IMR-90 (cell line): ENCODE data around the gene CD80. TPM values are rescaled to one million over a fixed set of nuclear protein-coding genes. Genes with fewer than 3 reads are reported as not detected.

ENCODE experiments used
- ATAC-seq: fragments of 200-7000 bp; cut with Tn5 transposase; 2 replicates; pipeline ENCODE4 v1.9.1; 2020; ENCODE audit warnings: low read depth, mild to moderate bottlenecking, moderate library complexity
- BruUV-seq: library from RNA; stranded (reverse); fragments of 400-500 nt; replicated peaks from 2 replicates; lab custom pipeline; 2021; lab: Mats Ljungman, UMichigan
- CTCF ChIA-PET: fragments of 300-600 bp; formaldehyde crosslinking; extraction: SDS; loops from one replicate; lab custom pipeline; 2021; ENCODE audit warnings: antibody characterized with exemption; lab: Yijun Ruan, JAX
- POLR2A ChIA-PET: fragments of 300-600 bp; sonication (Branson Sonifier 250); formaldehyde crosslinking; loops from one replicate; lab custom pipeline; 2022; ENCODE audit warnings: antibody characterized with exemption; ENCODE audit not compliant: unreplicated experiment; lab: Charles Lee
- DNase-seq: peaks from one replicate; pipeline ENCODE4 v3.0.0; 2013
- H2AFZ ChIP-seq: replicated peaks from 2 replicates; pipeline ENCODE3; 2013; ENCODE audit warnings: low read length, mild to moderate bottlenecking; ENCODE audit not compliant: poor library complexity
- H2AK5ac ChIP-seq: 2 replicates; pipeline ENCODE4 v1.6.1; 2013; ENCODE audit warnings: low read depth, low read length, inconsistent platforms
- H2AK9ac ChIP-seq: replicated peaks from 2 replicates; pipeline ENCODE3; 2013; ENCODE audit warnings: mild to moderate bottlenecking, low read depth, low read length, moderate library complexity; ENCODE audit not compliant: poor library complexity
- H2BK120ac ChIP-seq: 2 replicates; pipeline ENCODE4 v1.6.1; 2013; ENCODE audit warnings: low read depth, low read length, inconsistent platforms
- H2BK15ac ChIP-seq: 3 replicates; pipeline ENCODE4 v1.6.1; 2013; ENCODE audit warnings: low read depth, low read length, inconsistent platforms
- H2BK20ac ChIP-seq: 2 replicates; pipeline ENCODE4 v1.6.1; 2013; ENCODE audit warnings: low read depth, mild to moderate bottlenecking, inconsistent platforms, low read length, moderate library complexity
- H2BK5ac ChIP-seq: 2 replicates; pipeline ENCODE4 v1.6.1; 2013; ENCODE audit warnings: mild to moderate bottlenecking, low read depth, low read length, inconsistent platforms; ENCODE audit not compliant: poor library complexity, severe bottlenecking
- H3K14ac ChIP-seq: replicated peaks from 2 replicates; pipeline ENCODE4 v1.6.1; 2013; ENCODE audit warnings: low read depth, low read length, inconsistent platforms
- H3K18ac ChIP-seq: 2 replicates; pipeline ENCODE4 v1.6.1; 2013; ENCODE audit warnings: low read depth, low read length, control low read depth
- H3K23ac ChIP-seq: 2 replicates; pipeline ENCODE4 v1.6.1; 2013; ENCODE audit warnings: low read depth, low read length, inconsistent platforms
- H3K27ac ChIP-seq: 2 replicates; pipeline ENCODE4 v1.5.1; 2013; ENCODE audit warnings: mild to moderate bottlenecking, control low read depth, low read length; ENCODE audit not compliant: insufficient read depth
- H3K27me3 ChIP-seq: 2 replicates; pipeline ENCODE4 v1.6.1; 2013; ENCODE audit warnings: low read length; ENCODE audit not compliant: control insufficient read depth, insufficient read depth
- H3K36me3 ChIP-seq: 2 replicates; pipeline ENCODE4 v1.6.1; 2013; ENCODE audit warnings: low read length, mixed read lengths; ENCODE audit not compliant: control insufficient read depth, insufficient read depth
- H3K4ac ChIP-seq: 2 replicates; pipeline ENCODE4 v1.6.1; 2013; ENCODE audit warnings: low read depth, low read length, inconsistent platforms
- H3K4me1 ChIP-seq: 2 replicates; pipeline ENCODE4 v1.6.1; 2013; ENCODE audit warnings: low read length, mixed read lengths; ENCODE audit not compliant: control insufficient read depth, insufficient read depth
- H3K4me2 ChIP-seq: 2 replicates; pipeline ENCODE4 v1.6.1; 2013; ENCODE audit warnings: low read depth, mild to moderate bottlenecking, control low read depth, low read length, moderate library complexity
- H3K4me3 ChIP-seq: 2 replicates; pipeline ENCODE4 v1.5.1; 2013; ENCODE audit warnings: low read depth, mild to moderate bottlenecking, control low read depth, low read length, moderate library complexity; ENCODE audit not compliant: insufficient read depth
- H3K56ac ChIP-seq: 2 replicates; pipeline ENCODE4 v1.6.1; 2013; ENCODE audit warnings: low read length, inconsistent platforms; ENCODE audit not compliant: insufficient read depth; ENCODE audit errors: extremely low read depth
- H3K79me1 ChIP-seq, 2 experiments: 2 replicates each; pipeline ENCODE4 v1.6.1; 2013; ENCODE audit warnings: low read length in 2 of 2, inconsistent platforms in 1 of 2, low read depth in 1 of 2
- H3K9ac ChIP-seq: 2 replicates; pipeline ENCODE4 v1.6.1; 2013; ENCODE audit warnings: low read depth, low read length, control low read depth
- H3K9me1 ChIP-seq: 2 replicates; pipeline ENCODE4 v1.6.1; 2013; ENCODE audit warnings: low read length, inconsistent platforms; ENCODE audit not compliant: insufficient read depth
- H3K9me3 ChIP-seq: 2 replicates; pipeline ENCODE4 v1.6.1; 2013; ENCODE audit warnings: low read length; ENCODE audit not compliant: control insufficient read depth, insufficient read depth
- H4K20me1 ChIP-seq: 2 replicates; pipeline ENCODE4 v1.6.1; 2013; ENCODE audit warnings: low read length, inconsistent platforms; ENCODE audit not compliant: insufficient read depth
- H4K5ac ChIP-seq: 2 replicates; pipeline ENCODE4 v1.6.1; 2013; ENCODE audit warnings: mild to moderate bottlenecking, low read depth, low read length, control low read depth
- H4K8ac ChIP-seq, 2 experiments: 2 replicates each; pipeline ENCODE4 v1.6.1; 2013; ENCODE audit warnings: low read depth in 2 of 2, low read length in 2 of 2, control low read depth in 1 of 2, inconsistent platforms in 1 of 2
- H4K91ac ChIP-seq: 2 replicates; pipeline ENCODE4 v1.6.1; 2013; ENCODE audit warnings: low read depth, low read length, inconsistent platforms; ENCODE audit not compliant: insufficient read depth
- BHLHE40 ChIP-seq: fragments of 150-350 bp; IDR thresholded peaks from 2 replicates; pipeline ENCODE4 v1.6.1; 2016; ENCODE audit warnings: mild to moderate bottlenecking, low read depth, low read length
- CHD1 ChIP-seq: IDR thresholded peaks from 2 replicates; pipeline ENCODE4 v1.6.1; 2012; ENCODE audit warnings: low read depth, low read length, improper control_type of control experiment
- FOS ChIP-seq: fragments of 150-350 bp; IDR thresholded peaks from 2 replicates; pipeline ENCODE4 v1.6.1; 2016; ENCODE audit warnings: low read depth, low read length
- MAFK ChIP-seq: IDR thresholded peaks from 2 replicates; pipeline ENCODE4 v1.6.1; 2012; ENCODE audit warnings: low read depth, low read length, improper control_type of control experiment
- MXI1 ChIP-seq: IDR thresholded peaks from 2 replicates; pipeline ENCODE4 v1.6.1; 2012; ENCODE audit warnings: low read depth, mild to moderate bottlenecking, low read length, moderate library complexity, borderline replicate concordance
- POLR2A ChIP-seq: IDR thresholded peaks from 2 replicates; pipeline ENCODE4 v1.6.1; 2012; ENCODE audit warnings: mild to moderate bottlenecking, low read depth, low read length
- RAD21 ChIP-seq: IDR thresholded peaks from 2 replicates; pipeline ENCODE4 v1.6.1; 2012; ENCODE audit warnings: low read length, improper control_type of control experiment
- RCOR1 ChIP-seq: IDR thresholded peaks from 2 replicates; pipeline ENCODE4 v1.6.1; 2012; ENCODE audit warnings: mild to moderate bottlenecking, low read length, improper control_type of control experiment; ENCODE audit not compliant: insufficient replicate concordance
- RFX5 ChIP-seq: IDR thresholded peaks from 2 replicates; pipeline ENCODE4 v1.8.0; 2012; ENCODE audit warnings: low read depth, mild to moderate bottlenecking, low read length, moderate library complexity
- WGBS, 2 experiments: methylation state at CpG; one replicate each; pipeline versions ENCODE4 v1.1.5 to v1.1.7; 2013; ENCODE audit warnings: missing lambda C conversion rate in 2 of 2; ENCODE audit not compliant: insufficient read length in 1 of 2; ENCODE audit errors: extremely low coverage in 2 of 2; 5-methylcytosine and 5-hydroxymethylcytosine counted together
- dilution Hi-C: fragments of 300-500 bp; cut with HindIII; formaldehyde crosslinking; loops from one replicate; pipeline ENCODE4 v1.14.3; 2018; ENCODE audit warnings: low sequenced_read_pairs; ENCODE audit not compliant: unreplicated experiment
- in situ Hi-C: fragments of 300-500 bp; cut with MboI; formaldehyde crosslinking; loops from 3 replicates; pipeline ENCODE4 v1.14.3; 2019; ENCODE audit warnings: low sequenced_read_pairs, inconsistent platforms, mixed read lengths
- intact Hi-C: fragments of 100-400 bp; cut with micrococcal nuclease; formaldehyde crosslinking; loops from 2 replicates; pipeline ENCODE4 v1.10.0; 2022
- polyA plus RNA-seq, 3 experiments: library from polyadenylated mRNA; depleted of rRNA; stranded (reverse); fragments of >200 nt; gene quantifications; 2 replicates each; pipeline ENCODE4 v1.2.3, GENCODE V29; 2012; ENCODE audit warnings: low replicate concordance in 1 of 3
- total RNA-seq: library from RNA; depleted of rRNA; stranded (reverse); fragments of >200 nt; gene quantifications from 2 replicates; pipeline ENCODE4 v1.2.3, GENCODE V29; 2012
- TF ChIP-seq, protein P1 (sequence below): conservative IDR thresholded peaks from 2 replicates; pipeline ENCODE4 v1.5.1; 2012; ENCODE audit warnings: mild to moderate bottlenecking, low read depth, low read length, improper control_type of control experiment
- TF ChIP-seq, protein P2 (sequence below): fragments of 150-350 bp; IDR thresholded peaks from 2 replicates; pipeline ENCODE4 v1.6.1; 2017; ENCODE audit warnings: mild to moderate bottlenecking, antibody characterized with exemption, low read length, low read depth
- TF ChIP-seq, protein P3 (sequence below): fragments of 150-350 bp; IDR thresholded peaks from 2 replicates; pipeline ENCODE4 v1.6.1; 2016; ENCODE audit warnings: low read depth, mild to moderate bottlenecking, low read length, moderate library complexity, borderline replicate concordance

Gene CD80
- total and polyA plus RNA-seq, 2 of the 4 experiments (the other 2 are of a cell fraction): not detected

DNA sequence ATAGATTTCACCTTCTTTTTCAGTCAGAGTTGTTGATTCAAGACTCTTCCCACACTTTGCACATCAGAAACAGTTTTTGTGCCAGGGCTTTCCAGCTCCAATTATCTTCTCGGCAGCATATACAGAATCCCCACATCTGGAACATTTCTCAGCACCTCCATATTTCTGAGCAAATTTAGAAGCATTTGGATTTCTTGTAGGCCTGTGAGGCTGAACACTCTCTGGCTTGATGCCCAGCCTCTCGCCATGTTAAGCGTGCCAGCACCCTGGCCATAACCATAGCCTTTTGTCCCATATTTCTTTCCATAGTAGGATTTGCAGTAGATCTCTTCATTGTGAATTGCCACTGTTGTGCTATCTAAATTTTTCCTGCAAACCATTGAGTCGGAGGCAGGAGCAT is 28.3 kb downstream of the CD80 start:
- H3K4ac ChIP-seq: no peak overlapping the region
- no peak overlapping the region for H2AK9ac ChIP-seq
- no peak overlapping the region for H4K5ac ChIP-seq
- H3K4me3 ChIP-seq: no peak overlapping the region
- no peak for TF ChIP-seq FOS
- TF ChIP-seq, protein P1, sequence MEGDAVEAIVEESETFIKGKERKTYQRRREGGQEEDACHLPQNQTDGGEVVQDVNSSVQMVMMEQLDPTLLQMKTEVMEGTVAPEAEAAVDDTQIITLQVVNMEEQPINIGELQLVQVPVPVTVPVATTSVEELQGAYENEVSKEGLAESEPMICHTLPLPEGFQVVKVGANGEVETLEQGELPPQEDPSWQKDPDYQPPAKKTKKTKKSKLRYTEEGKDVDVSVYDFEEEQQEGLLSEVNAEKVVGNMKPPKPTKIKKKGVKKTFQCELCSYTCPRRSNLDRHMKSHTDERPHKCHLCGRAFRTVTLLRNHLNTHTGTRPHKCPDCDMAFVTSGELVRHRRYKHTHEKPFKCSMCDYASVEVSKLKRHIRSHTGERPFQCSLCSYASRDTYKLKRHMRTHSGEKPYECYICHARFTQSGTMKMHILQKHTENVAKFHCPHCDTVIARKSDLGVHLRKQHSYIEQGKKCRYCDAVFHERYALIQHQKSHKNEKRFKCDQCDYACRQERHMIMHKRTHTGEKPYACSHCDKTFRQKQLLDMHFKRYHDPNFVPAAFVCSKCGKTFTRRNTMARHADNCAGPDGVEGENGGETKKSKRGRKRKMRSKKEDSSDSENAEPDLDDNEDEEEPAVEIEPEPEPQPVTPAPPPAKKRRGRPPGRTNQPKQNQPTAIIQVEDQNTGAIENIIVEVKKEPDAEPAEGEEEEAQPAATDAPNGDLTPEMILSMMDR: no peak
- TF ChIP-seq CHD1: no peak
- no peak for TF ChIP-seq RCOR1
- TF ChIP-seq, protein P2, sequence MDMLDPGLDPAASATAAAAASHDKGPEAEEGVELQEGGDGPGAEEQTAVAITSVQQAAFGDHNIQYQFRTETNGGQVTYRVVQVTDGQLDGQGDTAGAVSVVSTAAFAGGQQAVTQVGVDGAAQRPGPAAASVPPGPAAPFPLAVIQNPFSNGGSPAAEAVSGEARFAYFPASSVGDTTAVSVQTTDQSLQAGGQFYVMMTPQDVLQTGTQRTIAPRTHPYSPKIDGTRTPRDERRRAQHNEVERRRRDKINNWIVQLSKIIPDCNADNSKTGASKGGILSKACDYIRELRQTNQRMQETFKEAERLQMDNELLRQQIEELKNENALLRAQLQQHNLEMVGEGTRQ: no peak
- TF ChIP-seq RFX5: no peak
- TF ChIP-seq POLR2A: no peak
- TF ChIP-seq RAD21: no peak
- TF ChIP-seq, protein P3, sequence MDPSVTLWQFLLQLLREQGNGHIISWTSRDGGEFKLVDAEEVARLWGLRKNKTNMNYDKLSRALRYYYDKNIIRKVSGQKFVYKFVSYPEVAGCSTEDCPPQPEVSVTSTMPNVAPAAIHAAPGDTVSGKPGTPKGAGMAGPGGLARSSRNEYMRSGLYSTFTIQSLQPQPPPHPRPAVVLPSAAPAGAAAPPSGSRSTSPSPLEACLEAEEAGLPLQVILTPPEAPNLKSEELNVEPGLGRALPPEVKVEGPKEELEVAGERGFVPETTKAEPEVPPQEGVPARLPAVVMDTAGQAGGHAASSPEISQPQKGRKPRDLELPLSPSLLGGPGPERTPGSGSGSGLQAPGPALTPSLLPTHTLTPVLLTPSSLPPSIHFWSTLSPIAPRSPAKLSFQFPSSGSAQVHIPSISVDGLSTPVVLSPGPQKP: no peak
- TF ChIP-seq MXI1: no peak
- TF ChIP-seq MAFK: no peak
- TF ChIP-seq BHLHE40: no peak
- no peak overlapping the region for H3K27ac ChIP-seq
- no peak overlapping the region for H2AK5ac ChIP-seq
- no peak overlapping the region for H2BK20ac ChIP-seq
- H3K23ac ChIP-seq: no peak overlapping the region
- H3K27me3 ChIP-seq: no peaks in the 10 kb centered on the region
- H3K14ac ChIP-seq: no peak overlapping the region
- ATAC-seq (no peak), DNase-seq (no peak)
- H4K20me1 ChIP-seq: no peaks in the 10 kb centered on the region
- H3K18ac ChIP-seq: no peak overlapping the region
- H3K9ac ChIP-seq: no peak overlapping the region
- in situ Hi-C loops: no loop called here
- no peak overlapping the region for H2BK5ac ChIP-seq
- POLR2A ChIA-PET: no interaction called here
- no peak overlapping the region for H4K91ac ChIP-seq
- no peak overlapping the region for H2BK120ac ChIP-seq
- no TSS peak for BruUV-seq
- no peak overlapping the region for H2BK15ac ChIP-seq
- H3K9me3 ChIP-seq: no peaks in the 10 kb centered on the region
- H3K9me1 ChIP-seq: no peaks in the 10 kb centered on the region
- dilution Hi-C loops: no loop called here
- no peaks in the 10 kb centered on the region for H3K36me3 ChIP-seq
- H3K4me1 ChIP-seq: peaks cover 4% of the 10 kb centered on the region
- H3K56ac ChIP-seq: no peak overlapping the region
- CTCF ChIA-PET: no interaction called here
- WGBS, 2 experiments: no CpG with 5 or more reads among the region's 4 CpGs
- no peak overlapping the region for H3K4me2 ChIP-seq
- no peak overlapping the region for H2AFZ ChIP-seq
- no peaks in the 10 kb centered on the region for H3K79me1 ChIP-seq
- intact Hi-C loops: no loop called here
- H4K8ac ChIP-seq: no peak overlapping the region
